ENCODE data around the gene FBXL19. TPM values are rescaled to one million over a fixed set of nuclear protein-coding genes. Genes with fewer than 3 reads are reported as not detected.

The FBXL19 gene
- total RNA-seq, 1 donor from 2014 or later: 14.5 TPM

DNA sequence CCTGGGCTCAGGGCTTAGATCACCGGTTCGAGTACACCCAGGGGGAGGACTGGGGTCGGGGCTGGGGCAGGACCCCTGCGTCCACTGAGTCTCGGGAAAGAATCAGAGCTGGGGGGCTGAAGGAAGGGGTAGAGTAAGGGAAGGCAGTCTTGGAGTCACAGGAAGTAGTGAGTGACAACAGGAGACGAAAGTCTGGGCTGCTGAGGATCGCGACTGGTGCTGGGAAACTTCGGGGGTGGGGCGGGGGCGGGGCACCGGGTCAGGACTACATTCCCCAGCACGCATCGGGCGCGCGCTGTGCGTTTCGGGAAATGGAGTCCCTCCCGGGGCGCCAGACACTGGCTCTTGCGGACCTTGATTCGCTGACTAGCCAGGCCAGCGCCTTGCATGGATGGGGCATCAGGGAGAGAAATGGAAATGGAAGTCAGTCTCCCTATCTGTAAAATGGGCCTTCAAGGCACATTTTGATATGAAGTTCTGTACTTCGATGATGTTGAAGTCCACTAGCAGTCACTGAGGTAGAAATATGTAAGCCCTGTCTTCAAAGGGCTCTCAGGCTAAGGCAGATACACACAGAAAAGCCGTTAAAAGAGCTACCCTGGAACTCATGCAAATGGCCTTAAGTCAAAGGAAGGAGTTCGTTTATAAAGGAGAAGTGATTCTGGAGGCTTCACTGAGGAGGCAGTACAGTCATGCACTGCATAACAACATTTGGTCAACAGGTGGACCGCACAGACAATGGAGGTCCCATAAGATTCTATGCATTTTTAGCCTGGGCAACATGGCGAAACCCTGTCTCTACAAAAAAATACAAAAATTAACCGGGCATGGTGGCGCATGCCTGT is 26.3 kb upstream of the FBXL19 start:
- peaks cover 54% of the 10 kb centered on the region for H3K4me1 ChIP-seq
- intact Hi-C loops (cut with DNase I): no loop called here
- TF ChIP-seq, protein P1, sequence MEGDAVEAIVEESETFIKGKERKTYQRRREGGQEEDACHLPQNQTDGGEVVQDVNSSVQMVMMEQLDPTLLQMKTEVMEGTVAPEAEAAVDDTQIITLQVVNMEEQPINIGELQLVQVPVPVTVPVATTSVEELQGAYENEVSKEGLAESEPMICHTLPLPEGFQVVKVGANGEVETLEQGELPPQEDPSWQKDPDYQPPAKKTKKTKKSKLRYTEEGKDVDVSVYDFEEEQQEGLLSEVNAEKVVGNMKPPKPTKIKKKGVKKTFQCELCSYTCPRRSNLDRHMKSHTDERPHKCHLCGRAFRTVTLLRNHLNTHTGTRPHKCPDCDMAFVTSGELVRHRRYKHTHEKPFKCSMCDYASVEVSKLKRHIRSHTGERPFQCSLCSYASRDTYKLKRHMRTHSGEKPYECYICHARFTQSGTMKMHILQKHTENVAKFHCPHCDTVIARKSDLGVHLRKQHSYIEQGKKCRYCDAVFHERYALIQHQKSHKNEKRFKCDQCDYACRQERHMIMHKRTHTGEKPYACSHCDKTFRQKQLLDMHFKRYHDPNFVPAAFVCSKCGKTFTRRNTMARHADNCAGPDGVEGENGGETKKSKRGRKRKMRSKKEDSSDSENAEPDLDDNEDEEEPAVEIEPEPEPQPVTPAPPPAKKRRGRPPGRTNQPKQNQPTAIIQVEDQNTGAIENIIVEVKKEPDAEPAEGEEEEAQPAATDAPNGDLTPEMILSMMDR (IDR thresholded peaks at IDR 0.05): no peak
- no peaks in the 10 kb centered on the region for H3K27me3 ChIP-seq (ENCODE audit: low read depth)
- H3K27ac ChIP-seq: peak overlapping the region; percentile 95
- DNase-seq: peak; percentile 95
- no peaks in the 10 kb centered on the region for H3K9me3 ChIP-seq
- H3K4me3 ChIP-seq: peak overlapping the region; percentile 65
- peak; percentile 80 to 81 for ATAC-seq
- H3K36me3 ChIP-seq: no peaks in the 10 kb centered on the region

DNA sequence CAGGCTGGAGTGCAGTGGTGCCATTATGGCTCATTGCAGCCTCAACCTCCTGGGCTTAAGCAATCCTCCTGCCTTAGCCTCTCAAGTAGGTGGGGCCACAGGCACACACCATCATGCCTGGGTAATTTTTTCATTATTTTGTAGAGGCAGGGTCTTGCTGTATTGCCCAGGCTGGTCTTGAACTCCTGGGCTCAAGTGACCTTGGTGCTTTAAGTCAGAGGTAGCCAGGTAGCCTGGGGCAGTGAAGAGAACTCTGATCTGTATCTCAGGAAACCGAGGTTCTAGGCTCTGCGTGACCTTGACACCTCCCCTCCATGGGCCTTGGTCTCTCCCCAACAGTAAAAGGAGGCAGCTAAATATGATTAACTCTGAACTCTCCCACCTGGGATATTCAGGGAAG is 23.6 kb upstream of the FBXL19 start:
- no peaks in the 10 kb centered on the region for H3K36me3 ChIP-seq
- H3K4me3 ChIP-seq: no peak overlapping the region
- ATAC-seq: no peak
- TF ChIP-seq, protein P1 (IDR thresholded peaks at IDR 0.05): no peak
- intact Hi-C loops (cut with DNase I): no loop called here
- H3K27me3 ChIP-seq (ENCODE audit: low read depth): no peaks in the 10 kb centered on the region
- no peaks in the 10 kb centered on the region for H3K9me3 ChIP-seq
- no peak overlapping the region for H3K27ac ChIP-seq
- no peak for DNase-seq
- peaks cover 59% of the 10 kb centered on the region for H3K4me1 ChIP-seq

DNA sequence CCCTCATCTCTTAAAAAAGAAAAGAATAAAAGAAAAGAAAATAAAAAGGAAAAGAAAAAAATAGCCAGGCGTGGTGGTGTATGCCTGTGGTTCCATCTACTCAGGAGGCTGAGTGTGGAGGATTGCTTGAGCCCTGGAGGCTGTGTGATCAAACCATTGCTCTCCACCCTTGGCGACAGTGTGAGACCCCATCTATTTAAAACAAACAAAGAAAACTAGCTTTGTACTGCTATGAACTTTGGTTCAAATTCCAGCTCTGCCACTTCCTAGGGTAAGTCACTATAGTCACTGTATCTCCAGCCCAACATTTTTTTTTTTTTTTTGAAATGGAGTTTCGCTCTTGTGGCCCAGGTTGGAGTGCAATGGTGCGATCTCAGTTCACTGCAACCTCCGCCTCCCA is 22.8 kb upstream of the FBXL19 start:
- Histone ChIP-seq H3K9me3 (no peaks in the 10 kb centered on the region), H3K27ac (no peak overlapping the region), H3K36me3 (no peaks in the 10 kb centered on the region), H3K4me3 (no peak overlapping the region), H3K4me1 (peaks cover 54% of the 10 kb centered on the region), H3K27me3 (ENCODE audit: low read depth) (no peaks in the 10 kb centered on the region)
- TF ChIP-seq, protein P1 (IDR thresholded peaks at IDR 0.05): no peak
- intact Hi-C loops (cut with DNase I): no loop called here
- ATAC-seq (no peak), DNase-seq (no peak)

DNA sequence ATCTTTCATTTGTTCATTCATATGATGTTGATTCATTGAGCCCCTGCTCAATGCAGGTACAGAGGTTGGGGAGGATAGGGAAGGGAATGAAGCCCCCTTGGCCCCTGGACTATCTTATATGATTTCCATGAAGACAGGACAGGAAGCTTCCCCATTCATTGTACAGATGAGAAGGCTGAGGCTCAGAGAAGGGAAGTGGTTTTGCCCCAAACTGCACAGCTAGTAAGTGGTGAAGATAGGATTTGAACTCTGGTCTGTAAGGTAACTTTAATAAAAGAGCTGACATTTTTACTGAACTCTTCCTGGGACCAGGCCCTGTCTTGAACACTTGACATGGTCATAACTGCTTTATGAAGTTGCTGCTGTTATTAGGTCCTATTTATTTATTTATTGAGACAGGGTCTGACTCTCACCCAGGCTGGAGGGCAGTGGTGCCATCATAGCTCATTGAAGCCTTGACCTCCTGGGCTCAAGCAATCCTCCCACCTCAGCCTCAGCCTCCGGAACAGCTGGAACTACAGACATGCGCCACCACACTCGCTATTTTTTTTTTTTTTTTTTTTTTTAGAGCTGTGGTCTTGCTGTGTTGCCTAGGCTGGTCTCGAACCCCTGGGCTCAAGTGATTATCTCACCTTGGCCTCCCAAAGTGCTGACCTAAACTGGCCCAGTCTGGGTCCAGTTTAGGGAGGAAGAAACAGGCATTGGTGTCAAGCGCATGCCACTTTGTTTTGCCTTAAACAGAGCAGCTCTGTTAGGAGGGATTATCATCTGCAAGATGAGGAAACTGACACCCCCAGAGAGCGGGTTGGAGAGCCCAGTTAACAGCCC is 22.0 kb upstream of the FBXL19 start:
- intact Hi-C loops (cut with DNase I): no loop called here
- ATAC-seq (no peak), DNase-seq (no peak)
- Histone ChIP-seq H3K4me3 (peak overlapping the region; percentile 60), H3K4me1 (peaks cover 47% of the 10 kb centered on the region), H3K9me3 (no peaks in the 10 kb centered on the region), H3K27me3 (ENCODE audit: low read depth) (no peaks in the 10 kb centered on the region), H3K36me3 (no peaks in the 10 kb centered on the region), H3K27ac (peak overlapping the region; percentile 91)
- TF ChIP-seq, protein P1 (IDR thresholded peaks at IDR 0.05): no peak

DNA sequence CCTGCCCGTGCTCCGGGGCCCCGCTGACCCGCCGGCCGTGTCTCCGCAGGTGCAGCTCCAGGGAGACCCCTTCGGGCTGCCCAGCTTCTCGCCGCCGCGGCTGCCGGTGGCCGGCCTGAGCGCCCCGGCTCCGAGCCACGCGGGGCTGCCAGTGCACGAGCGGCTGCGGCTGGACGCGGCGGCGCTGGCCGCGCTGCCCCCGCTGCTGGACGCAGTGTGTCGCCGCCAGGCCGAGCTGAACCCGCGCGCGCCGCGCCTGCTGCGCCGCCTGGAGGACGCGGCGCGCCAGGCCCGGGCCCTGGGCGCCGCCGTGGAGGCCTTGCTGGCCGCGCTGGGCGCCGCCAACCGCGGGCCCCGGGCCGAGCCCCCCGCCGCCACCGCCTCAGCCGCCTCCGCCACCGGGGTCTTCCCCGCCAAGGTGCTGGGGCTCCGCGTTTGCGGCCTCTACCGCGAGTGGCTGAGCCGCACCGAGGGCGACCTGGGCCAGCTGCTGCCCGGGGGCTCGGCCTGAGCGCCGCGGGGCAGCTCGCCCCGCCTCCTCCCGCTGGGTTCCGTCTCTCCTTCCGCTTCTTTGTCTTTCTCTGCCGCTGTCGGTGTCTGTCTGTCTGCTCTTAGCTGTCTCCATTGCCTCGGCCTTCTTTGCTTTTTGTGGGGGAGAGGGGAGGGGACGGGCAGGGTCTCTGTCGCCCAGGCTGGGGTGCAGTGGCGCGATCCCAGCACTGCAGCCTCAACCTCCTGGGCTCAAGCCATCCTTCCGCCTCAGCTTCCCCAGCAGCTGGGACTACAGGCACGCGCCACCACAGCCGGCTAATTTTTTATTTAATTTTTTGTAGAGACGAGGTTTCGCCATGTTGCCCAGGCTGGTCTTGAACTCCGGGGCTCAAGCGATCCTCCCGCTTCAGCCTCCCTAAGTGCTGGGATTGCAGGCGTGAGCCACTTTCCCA is 21.1 kb upstream of the FBXL19 start:
- TF ChIP-seq, protein P1 (IDR thresholded peaks at IDR 0.05): no peak
- DNase-seq (peak; percentile 83), ATAC-seq (peak; percentile 92 to 94)
- Histone ChIP-seq H3K4me3 (peak overlapping the region; percentile 60), H3K27ac (peak overlapping the region; percentile 91), H3K27me3 (ENCODE audit: low read depth) (no peaks in the 10 kb centered on the region), H3K36me3 (no peaks in the 10 kb centered on the region), H3K4me1 (peaks cover 38% of the 10 kb centered on the region), H3K9me3 (no peaks in the 10 kb centered on the region)
- intact Hi-C loops (cut with DNase I): no loop called here
